HG03575 (cell line): ENCODE results near the gene WNT8B.

ENCODE experiments used
- ATAC-seq: cut with Tn5 transposase; IDR thresholded peaks from one replicate; pipeline ENCODE4 v1.9.1; 2021; ENCODE audit not compliant: unreplicated experiment, insufficient number of reproducible peaks, low FRiP score; ENCODE audit errors: extremely low read depth

Gene WNT8B

GRCh38 chr10:100510533-100511308 is 47.9 kb downstream of the WNT8B start:
- ATAC-seq: no peak

- ATAC-seq: no peak
Observed at GRCh38 chr10:100515612-100516011, 52.8 kb downstream of the WNT8B start.

DNA sequence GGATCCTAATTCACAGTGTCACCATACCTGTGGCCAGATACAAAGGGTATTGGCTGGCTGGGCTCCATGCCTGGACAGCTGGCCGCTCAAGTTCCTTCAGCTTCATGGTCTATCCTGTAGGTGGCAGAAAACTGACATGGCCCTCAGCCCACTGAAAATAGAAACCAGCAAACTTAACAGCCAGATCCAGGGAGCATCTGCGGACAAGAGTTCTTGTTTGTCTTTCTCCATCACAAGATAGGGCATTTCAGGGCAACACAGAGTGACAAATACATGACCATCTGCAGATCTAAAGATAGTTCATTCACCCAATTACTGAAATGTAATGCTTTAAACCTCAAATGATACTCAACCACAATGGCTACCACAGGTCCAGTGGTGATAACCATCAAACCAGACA is 54.0 kb downstream of the WNT8B start:
- ATAC-seq: no peak

GRCh38 chr10:100518761-100519241 is 56.0 kb downstream of the WNT8B start:
- no peak for ATAC-seq

DNA sequence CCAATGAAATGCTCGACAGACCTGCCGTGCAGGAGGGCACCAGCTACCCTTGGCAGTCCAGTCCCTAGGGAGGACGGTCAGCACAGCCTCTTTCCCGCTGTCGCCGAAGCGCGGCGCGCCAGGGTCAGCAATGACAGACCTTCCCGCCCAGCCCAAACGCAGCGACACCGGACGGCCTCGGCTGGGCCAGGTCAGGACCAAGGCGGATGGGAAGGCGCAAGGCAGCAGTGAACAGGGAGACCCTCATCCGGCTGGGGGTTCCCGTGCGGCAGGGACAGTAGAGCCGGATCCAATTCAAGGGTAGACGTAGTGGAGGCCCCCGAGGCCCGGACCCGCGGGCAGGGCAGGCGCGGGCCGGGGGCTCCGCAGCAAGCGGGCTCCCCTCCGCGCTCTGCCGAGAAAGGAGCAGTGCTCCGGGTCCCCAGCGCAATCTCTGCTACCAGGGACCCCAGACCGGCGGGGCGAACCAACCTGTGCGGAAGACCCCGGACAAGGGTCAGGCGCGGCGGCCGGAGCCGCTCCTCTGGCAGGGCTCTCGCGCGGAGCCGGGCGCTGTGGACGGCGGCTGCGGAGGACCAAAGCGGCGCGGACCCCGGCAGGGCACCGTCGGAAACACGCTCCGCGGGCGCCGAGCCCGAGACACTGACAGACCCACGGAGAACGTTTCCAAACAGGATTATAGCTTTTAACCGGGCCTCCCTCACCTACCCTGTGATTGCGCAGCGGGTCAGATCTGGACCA is 56.7 kb downstream of the WNT8B start, which contains the start of gene SEC31B:
Gene SEC31B, minus strand, starts transcription at position 551 of the 741 bp plus-strand sequence. CDS start 2,909 bp downstream, outside the sequence.
- ATAC-seq: no peak

GRCh38 chr10:100520811-100521210 is 58.0 kb downstream of the WNT8B start:
- no peak for ATAC-seq

DNA sequence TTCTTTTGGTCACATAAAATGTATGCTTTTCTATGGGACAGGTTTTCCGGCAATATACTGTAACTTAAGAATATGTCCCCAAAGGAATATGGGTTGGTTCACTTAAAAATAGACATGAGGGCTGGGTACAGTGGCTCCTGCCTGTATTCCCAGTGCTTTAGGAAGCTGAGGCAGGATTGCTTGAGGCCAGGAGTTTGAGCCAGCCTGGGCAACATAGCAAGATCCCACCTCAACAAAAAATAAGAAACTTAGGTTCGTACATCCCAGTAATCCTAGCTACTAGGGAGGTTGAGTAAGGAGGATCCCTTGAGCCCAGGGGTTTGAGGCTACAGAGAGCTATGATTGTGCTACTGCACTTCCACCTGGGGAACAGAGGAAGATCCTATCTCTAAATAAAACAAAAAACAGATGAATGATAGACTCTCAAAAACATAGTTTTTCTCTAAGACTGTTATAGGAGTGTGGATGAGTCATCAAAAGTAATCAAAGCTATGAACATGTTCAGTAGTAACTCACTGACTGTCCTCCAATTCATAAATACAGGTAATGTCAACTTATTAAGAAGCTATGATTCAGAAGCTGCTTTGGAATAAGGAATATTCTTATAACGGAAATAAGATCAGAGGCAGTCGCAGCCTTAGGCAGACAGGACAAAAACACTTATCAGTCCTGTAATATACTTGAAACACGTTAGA is 59.4 kb downstream of the WNT8B start:
- ATAC-seq: no peak

DNA sequence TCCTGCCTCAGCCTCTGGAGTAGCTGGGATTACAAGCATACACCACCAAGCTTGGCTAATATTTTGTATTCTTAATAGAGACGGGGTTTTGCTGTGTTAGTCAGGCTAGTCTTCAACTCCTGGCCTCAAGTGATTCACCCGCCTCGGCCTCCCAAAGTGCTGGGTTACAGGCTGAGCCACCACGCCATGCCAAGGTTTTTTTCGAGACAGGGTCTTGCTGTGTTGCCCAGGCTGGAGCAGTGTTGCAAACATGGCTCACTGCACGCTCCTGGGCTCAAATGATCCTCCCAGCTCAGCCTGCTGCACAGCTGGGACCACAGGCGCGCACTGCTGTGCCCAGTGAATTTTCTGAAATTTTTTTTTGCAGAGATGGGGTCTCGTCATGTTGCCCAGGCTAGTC is 60.1 kb downstream of the WNT8B start:
- no peak for ATAC-seq

DNA sequence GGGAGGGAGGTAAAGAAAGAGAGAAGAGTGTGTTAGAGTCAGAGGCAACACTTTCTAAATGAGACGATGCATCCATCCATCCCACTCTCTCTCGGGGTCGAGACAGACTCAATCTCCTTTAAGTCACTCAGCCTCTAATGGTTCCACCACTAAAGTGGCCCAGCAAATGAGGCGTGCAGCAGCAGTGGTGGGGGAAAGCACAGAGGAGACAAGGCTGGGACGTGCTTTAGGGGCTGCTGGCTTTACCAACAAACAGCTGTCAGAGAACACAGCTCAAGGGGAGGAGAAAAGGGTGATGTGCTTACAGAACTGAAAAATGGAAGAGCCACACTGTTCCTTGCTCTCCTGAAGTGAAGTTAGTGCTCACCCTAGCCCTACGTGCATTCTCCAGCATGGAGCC is 61.4 kb downstream of the WNT8B start:
- no peak for ATAC-seq

DNA sequence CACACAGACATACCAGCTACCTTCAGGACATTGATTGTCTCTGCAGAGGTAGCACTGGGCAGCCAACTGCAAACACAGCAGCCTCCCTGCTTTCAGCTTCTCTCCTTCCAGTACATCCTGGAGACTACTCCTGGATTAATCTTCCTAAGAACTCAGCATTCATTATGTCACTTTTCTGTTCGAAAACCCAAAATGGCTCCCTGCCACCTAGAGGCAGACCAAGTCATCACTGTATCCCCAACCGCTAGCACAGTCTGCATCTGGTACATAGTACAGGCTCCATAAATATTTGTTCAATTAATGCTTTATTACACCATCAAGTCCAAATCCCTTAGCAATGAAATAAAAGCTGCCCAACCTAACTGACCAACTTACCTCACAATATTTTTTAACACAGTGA is 61.8 kb downstream of the WNT8B start:
- ATAC-seq: no peak

DNA sequence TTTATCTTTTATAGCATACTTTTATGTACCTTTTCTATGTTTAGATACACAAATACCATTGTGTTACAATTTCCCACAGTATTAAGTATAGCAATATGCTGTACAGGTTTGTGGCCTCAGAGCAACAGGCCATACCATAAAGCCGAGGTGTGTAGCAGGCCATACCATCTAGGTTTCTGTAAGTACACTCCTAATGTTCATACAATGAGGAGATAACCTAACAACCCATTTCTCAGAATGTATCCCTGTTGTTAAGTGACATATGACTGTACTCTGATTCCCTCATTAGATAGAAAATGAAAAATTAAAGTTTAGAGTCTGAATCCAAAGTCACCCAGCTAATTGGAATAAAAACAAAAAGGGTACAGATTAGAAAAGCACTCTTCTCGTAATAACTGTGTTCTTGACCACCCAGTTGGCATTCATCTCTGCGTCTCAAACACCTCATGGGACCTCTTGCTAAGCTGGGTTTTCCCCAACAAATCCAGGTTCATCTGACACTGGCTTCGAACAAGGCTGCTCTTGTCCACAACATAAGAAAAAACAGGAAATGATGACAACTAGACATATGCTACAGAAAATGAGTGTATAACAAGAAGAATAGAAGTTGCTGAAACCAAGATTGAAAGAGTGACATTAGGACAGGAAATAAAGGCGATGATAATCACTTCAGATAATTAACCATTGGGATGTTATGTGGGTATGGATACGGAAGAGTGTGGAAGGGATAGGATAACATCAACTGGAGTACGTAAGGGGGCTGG is 65.5 kb downstream of the WNT8B start:
- no peak for ATAC-seq

DNA sequence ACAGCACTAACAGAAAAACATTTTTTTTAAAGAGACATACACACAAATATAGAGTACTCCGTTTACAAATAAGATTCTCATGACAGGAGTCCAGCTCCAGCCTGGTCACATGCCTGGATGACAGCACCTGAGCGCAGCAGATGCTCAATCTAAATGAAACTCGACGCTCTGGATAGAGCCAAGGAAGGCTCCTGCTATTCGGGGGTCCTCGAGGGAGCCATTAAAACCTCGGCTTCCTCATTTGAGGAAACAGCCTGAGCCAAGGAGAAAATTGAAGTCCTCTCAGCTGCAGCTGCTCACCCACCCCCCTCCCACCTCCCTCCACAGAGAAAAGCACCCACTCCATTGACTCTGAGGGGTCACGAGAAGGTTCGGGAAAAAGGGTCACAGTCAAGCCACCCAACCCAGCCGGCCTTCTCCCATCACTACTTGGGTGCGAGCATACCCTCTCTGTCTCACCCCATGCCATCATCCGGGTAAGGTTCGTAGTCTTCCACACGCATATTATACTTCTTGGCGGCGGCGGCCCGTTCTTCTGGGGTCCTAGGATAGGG is 66.2 kb downstream of the WNT8B start:
- ATAC-seq: no peak

DNA sequence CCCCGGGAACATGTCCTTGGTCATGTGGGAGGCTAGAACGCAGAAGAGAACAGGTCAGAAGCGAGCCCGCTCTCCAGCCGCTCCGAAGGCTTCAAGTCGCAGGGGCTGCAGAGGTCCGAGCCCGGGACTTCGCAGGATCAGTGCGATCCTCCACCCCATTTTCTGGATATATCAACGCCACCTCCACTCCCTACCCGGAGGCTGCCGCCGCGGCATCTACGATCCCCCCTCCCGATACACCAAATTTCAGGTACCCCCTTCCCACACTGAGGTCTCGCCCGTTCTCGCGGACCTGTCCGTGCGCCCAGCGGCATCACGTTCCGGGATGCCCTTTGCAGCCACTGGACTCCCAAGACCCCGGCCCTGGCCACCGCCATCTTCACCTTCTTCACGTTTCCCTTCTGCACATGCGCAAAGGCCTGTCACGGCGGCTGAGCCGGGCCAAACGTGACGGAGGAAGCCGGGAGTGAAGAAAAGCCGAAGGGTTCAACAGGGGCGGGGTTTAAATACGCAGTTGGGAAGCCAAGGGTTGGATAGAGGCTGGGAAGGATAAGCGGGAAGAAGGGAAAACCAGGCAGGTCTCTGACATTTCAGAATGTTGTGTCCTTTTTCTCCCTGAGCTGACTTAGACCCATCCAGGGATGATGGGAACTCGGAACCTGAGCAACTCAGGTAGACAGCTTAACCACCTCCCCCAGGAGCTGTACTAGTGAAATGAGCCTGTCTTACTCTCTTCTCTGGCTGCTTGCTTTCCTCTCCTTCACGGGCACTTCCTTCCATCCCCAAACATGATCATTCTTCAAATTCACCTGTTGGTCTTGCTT is 66.9 kb downstream of the WNT8B start, which contains the start of gene NDUFB8:
Gene NDUFB8, minus strand, starts transcription at position 397 of the 824 bp plus-strand sequence. Its CDS starts 20 bp downstream, at position 377.
- ATAC-seq: no peak

DNA sequence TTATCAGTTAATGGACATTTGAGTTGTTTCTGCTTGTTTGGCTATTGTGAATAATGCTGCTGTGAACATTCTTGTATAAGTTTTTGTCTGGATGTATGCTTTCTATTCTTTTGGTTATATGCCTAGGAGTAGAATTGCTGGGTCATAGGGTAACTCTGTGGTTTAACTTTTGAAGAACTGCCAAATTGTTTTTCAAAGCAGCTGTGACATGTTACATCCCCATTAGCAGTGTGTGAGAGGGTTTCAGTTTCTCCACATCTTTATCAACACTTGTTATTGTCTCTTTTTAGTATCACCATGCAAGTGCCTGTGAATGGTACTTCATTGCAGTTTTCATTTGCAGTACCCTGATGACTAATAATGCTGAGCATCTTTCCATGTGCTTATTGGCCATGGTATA is 69.0 kb downstream of the WNT8B start:
- no peak for ATAC-seq
